NCI-H524 (cell line): ENCODE data around the gene NALCN.

Experiments
- DNase-seq, 2 experiments: peaks; one replicate each; lab custom pipeline; 2025; lab: John Stamatoyannopoulos, UW

The NALCN gene

GRCh38 chr13:101415358-101416174, 742 bp downstream of the NALCN start:
- peak; percentile 23 to 25 for DNase-seq

GRCh38 chr13:101412076-101412475, 4.2 kb downstream of the NALCN start:
- DNase-seq: no peak

GRCh38 chr13:101408992-101409656, 7.2 kb downstream of the NALCN start:
- DNase-seq: no peak

- no peak for DNase-seq
Observed at GRCh38 chr13:101408154-101408553, 8.2 kb downstream of the NALCN start.

GRCh38 chr13:101406791-101407190, 9.5 kb downstream of the NALCN start:
- DNase-seq: no peak

DNA sequence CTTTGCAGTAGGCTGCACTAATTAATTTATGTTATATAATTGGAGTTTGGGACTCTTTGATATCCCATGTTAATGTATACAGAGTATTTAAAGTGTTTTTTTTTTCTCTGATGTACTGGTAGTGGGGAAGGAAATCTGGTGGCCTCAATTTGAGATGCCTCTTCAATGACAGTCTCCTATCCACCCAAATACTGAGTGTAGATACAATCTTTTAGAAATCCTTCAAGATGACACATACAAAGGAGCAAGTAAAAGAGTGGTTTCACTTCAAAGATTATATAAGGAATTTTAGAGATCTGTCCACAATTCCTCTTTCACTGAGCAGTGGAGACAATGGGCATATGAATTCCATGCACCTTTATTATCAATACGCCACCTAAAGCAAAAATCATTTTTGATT, 15.1 kb downstream of the NALCN start:
- DNase-seq: no peak

DNA sequence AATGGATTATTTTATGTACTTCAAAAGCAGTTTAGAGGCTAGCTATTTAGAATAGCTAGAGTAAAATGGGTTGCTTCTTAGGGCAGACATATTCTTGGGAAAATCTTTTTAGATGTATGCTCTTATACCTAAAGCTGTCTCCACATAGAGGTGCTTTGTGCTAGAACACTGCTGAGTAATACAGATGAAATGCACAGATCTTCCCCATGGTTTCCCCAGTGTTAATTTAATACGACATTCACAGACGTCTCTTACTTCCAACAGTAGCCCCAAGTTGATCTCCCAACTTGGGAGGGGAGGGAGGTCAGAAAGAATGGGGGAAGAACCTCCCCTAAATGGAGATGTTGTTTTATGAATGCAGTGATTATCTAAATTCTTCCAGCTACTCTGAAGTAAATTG, 16.9 kb downstream of the NALCN start:
- no peak for DNase-seq

DNA sequence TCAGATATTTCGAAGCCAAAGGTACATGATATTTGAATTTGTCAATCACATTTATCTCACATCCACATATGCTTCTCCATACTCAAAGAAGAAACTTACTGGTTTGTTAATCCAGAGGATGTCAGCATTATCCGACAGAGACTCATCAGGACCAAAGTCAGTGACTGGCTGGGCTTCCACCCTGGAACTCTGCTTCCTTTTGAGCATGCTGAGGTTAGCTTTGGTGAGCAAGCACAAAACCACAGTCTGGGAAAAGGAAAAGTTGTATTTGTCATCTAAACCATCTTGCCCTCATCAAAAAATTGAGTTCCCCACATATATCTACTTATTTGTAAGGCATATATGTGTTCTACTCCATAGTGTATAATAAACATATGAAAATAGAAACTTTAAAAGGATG, 17.4 kb downstream of the NALCN start:
- no peak for DNase-seq

- DNase-seq: no peak
Observed at GRCh38 chr13:101398191-101398590, 18.1 kb downstream of the NALCN start.

DNA sequence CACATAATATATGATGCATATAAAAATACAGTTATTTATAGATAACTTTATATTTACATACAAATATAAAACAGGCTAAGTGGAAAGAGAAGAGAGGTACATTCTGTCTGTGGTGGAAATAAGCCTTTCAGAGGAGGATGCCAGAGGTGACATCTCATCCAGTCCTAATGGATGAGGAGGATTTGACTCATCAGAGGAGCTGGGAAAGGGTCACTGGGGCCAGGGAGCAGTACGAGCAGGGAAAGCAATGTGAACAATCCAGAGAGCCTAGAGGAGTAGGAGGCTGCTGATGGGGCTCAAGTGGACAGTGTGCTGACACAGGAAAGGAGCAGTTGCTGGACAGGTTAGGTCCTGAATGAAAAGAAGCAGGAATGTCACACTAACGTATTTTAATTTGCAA, 18.6 kb downstream of the NALCN start:
- DNase-seq: no peak

GRCh38 chr13:101394605-101395004, 21.7 kb downstream of the NALCN start:
- no peak for DNase-seq

- DNase-seq: peak in 1 of 2 experiments; percentile 21
Observed at GRCh38 chr13:101393140-101393539, 23.2 kb downstream of the NALCN start.

- no peak for DNase-seq
Observed at GRCh38 chr13:101390461-101390860, 25.8 kb downstream of the NALCN start.

- DNase-seq: peak; percentile 68 to 87
Observed at GRCh38 chr13:101384929-101385328, 31.4 kb downstream of the NALCN start.

DNA sequence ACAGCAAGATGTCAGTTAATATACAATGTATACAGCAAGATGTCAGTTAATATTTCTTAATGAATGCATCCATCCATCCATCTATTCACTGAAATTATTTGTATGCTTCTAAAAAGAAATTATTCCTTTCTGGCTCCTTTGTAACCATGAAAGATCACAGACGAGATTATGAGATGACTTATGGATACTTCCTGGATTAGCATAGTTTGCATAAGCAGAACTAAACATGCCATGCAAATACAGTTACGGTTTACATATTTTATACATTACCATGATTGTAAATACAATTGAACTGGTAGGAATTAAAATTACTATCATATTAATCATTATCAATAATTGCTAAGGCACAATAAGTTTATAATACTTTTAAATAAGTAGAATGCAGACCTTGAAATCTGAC, 32.7 kb downstream of the NALCN start:
- peak in 1 of 2 experiments; percentile 38 for DNase-seq

DNA sequence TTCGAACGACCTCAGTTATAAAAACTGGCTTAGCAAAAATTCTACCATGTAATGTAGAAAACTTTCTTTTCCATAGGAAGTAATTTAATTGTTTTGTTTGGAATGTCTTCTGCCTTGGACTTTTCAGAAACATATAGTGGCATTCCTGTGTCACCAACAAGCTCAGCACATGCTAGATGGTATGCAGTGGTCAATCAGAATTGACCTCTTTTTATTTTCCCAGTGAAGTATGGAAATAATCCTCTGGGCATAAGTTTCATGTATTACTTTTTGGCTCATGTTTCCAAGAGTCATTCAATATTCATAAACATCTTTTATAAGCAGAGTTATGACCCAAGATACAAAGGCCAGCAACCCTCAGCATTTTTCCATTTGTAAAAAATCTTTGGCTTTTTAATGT, 33.6 kb downstream of the NALCN start:
- no peak for DNase-seq

GRCh38 chr13:101382086-101382485, 34.2 kb downstream of the NALCN start:
- no peak for DNase-seq

DNA sequence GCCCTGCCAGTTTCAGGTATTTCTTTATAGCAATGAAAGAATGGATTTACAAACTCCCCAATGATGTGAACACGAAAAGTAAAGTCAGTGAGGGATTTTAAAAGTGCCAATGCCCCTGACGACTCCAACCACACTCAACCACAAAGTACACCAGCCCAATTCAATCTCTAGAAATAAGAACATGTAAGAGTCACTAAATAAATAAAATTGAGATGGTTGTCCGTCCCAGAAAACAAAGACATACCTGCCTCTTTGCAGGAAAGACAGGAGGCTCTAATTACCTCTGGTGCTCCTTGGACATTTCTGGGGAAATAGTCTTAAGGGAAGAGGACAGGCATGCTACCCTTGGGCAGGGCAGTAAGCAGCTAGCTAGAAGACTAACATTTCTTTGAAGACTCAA, 55.8 kb downstream of the NALCN start:
- no peak for DNase-seq

GRCh38 chr13:101354895-101355294, 61.4 kb downstream of the NALCN start:
- DNase-seq: no peak

- no peak for DNase-seq
Observed at GRCh38 chr13:101346942-101347728, 69.2 kb downstream of the NALCN start.

GRCh38 chr13:101346161-101346560, 70.1 kb downstream of the NALCN start:
- DNase-seq: no peak

- no peak for DNase-seq
Observed at GRCh38 chr13:101343128-101343787, 73.0 kb downstream of the NALCN start.
